ENCODE measurements around the gene CYP27A1.

CYP27A1 gene

GRCh38 chr2:218859556-218859987 is 77.6 kb downstream of the CYP27A1 start, which contains the start of gene WNT6:
Gene WNT6, plus strand, starts transcription at chr2:218859805. Its CDS starts 233 bp downstream, at chr2:218860038.
- DNase-seq (ENCODE audit: low spot score): no peak

- DNase-seq (ENCODE audit: low spot score): no peak
Observed at GRCh38 chr2:218859988-218860831, 78.3 kb downstream of the CYP27A1 start.

- no peak for DNase-seq (ENCODE audit: low spot score)
Observed at GRCh38 chr2:218860950-218861381, 79.0 kb downstream of the CYP27A1 start.

GRCh38 chr2:218861645-218862318 is 79.8 kb downstream of the CYP27A1 start:
- no peak for DNase-seq (ENCODE audit: low spot score)

GRCh38 chr2:218863021-218863520 is 81.1 kb downstream of the CYP27A1 start:
- no peak for DNase-seq (ENCODE audit: low spot score)

Data from pons (tissue), 1 donor.